ENCODE measurements around the gene CARMIL3.

The CARMIL3 gene

GRCh38 chr14:24080888-24081738 is 29.3 kb downstream of the CARMIL3 start:
- no peak overlapping the region for H3K27ac Mint-ChIP-seq
- no peak for TF ChIP-seq CTCF (IDR thresholded peaks at IDR 0.05; ENCODE audit: unreplicated experiment in 3 of 3)
- no peaks in the 10 kb centered on the region for H3K9me3 Mint-ChIP-seq
- H3K27me3 Mint-ChIP-seq (ENCODE audit: low read depth) = peaks cover 58% of the 10 kb centered on the region
- peaks cover 23% of the 10 kb centered on the region for H3K4me1 Mint-ChIP-seq
- H3K36me3 Mint-ChIP-seq (ENCODE audit: low read depth) = no peaks in the 10 kb centered on the region
- peak overlapping the region; percentile 77 to 79 (median 78) for H3K4me3 Mint-ChIP-seq

GRCh38 chr14:24081739-24082211 is 30.0 kb downstream of the CARMIL3 start:
- Mint-ChIP-seq H3K4me3 (peak overlapping the region; percentile 76 to 86 (median 84)), H3K9me3 (no peaks in the 10 kb centered on the region), H3K27ac (peak overlapping the region in 1 of 3 experiments; percentile 19), H3K36me3 (ENCODE audit: low read depth) (no peaks in the 10 kb centered on the region), H3K27me3 (ENCODE audit: low read depth) (peaks cover 58% of the 10 kb centered on the region), H3K4me1 (peaks cover 28% of the 10 kb centered on the region)
- no peak for TF ChIP-seq CTCF (IDR thresholded peaks at IDR 0.05; ENCODE audit: unreplicated experiment in 3 of 3)

GRCh38 chr14:24082411-24083080 is 30.7 kb downstream of the CARMIL3 start:
- peaks cover 32% of the 10 kb centered on the region for H3K4me1 Mint-ChIP-seq
- H3K27ac Mint-ChIP-seq = peak overlapping the region in 1 of 3 experiments; percentile 19
- peak overlapping the region; percentile 76 to 86 (median 84) for H3K4me3 Mint-ChIP-seq
- H3K27me3 Mint-ChIP-seq (ENCODE audit: low read depth) = peaks cover 58% of the 10 kb centered on the region
- no peaks in the 10 kb centered on the region for H3K36me3 Mint-ChIP-seq (ENCODE audit: low read depth)
- no peaks in the 10 kb centered on the region for H3K9me3 Mint-ChIP-seq
- no peak for TF ChIP-seq CTCF (IDR thresholded peaks at IDR 0.05; ENCODE audit: unreplicated experiment in 3 of 3)

- Mint-ChIP-seq H3K27ac (no peak overlapping the region), H3K4me3 (peak overlapping the region in 1 of 3 experiments; percentile 47), H3K9me3 (no peaks in the 10 kb centered on the region), H3K4me1 (peaks cover 32% of the 10 kb centered on the region), H3K27me3 (ENCODE audit: low read depth) (peaks cover 55% of the 10 kb centered on the region), H3K36me3 (ENCODE audit: low read depth) (no peaks in the 10 kb centered on the region)
- TF ChIP-seq CTCF (IDR thresholded peaks at IDR 0.05; ENCODE audit: unreplicated experiment in 3 of 3) = no peak
Measured at GRCh38 chr14:24083462-24083861, 31.7 kb downstream of the CARMIL3 start.

GRCh38 chr14:24084440-24084839 is 32.6 kb downstream of the CARMIL3 start:
- Mint-ChIP-seq H3K27me3 (ENCODE audit: low read depth) (peaks cover 51% of the 10 kb centered on the region), H3K4me1 (peaks cover 26% of the 10 kb centered on the region), H3K9me3 (no peaks in the 10 kb centered on the region)

More at GRCh38 chr14:24084440-24084839, 32.6 kb downstream of the CARMIL3 start:
- Mint-ChIP-seq H3K27ac (peak overlapping the region in 1 of 3 experiments; percentile 16), H3K36me3 (ENCODE audit: low read depth) (no peaks in the 10 kb centered on the region), H3K4me3 (no peak overlapping the region)
- no peak for TF ChIP-seq CTCF (IDR thresholded peaks at IDR 0.05; ENCODE audit: unreplicated experiment in 3 of 3)

Measured in nephron (organoid).